Measurements from ENCODE around the gene PCSK6.

Gene PCSK6

DNA sequence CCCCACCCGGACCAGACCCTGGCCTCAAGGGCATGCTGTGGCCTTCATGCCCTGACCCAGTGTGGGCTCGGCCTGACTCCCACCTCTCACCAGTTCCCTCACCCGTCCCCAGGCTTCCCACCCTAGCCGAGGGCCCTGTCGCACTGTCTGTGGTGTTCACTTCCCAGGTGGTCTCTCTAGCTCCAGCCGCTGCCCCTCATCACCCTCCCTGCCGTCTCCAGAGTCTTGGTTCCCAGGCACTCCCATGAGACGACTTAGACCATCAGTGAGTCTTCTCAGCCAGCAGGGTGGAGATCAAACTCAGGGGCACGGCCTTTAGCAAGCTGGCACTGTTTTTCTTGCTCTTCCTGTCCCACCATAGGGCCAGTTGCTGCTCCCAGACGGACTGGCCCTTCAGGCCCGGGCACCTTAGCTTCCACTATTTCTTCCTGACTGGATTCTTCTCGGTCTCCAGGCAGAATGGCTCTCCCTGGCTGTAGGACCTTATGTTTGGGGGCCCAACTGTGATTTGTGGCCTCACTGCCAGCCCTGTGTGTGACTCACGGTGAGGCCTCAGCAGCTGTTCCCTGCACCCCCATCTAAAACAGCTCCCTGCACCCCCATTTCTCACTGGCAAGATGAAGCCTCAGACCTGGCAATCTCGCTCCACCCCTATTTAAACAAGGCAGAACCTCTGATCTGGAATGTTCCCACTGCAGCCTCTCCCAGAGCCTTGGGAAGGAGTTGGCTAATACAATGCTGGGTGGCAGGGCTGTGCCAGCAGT is 9.4 kb upstream of the PCSK6 start:
- no peak for DNase-seq (ENCODE audit: low spot score)

DNA sequence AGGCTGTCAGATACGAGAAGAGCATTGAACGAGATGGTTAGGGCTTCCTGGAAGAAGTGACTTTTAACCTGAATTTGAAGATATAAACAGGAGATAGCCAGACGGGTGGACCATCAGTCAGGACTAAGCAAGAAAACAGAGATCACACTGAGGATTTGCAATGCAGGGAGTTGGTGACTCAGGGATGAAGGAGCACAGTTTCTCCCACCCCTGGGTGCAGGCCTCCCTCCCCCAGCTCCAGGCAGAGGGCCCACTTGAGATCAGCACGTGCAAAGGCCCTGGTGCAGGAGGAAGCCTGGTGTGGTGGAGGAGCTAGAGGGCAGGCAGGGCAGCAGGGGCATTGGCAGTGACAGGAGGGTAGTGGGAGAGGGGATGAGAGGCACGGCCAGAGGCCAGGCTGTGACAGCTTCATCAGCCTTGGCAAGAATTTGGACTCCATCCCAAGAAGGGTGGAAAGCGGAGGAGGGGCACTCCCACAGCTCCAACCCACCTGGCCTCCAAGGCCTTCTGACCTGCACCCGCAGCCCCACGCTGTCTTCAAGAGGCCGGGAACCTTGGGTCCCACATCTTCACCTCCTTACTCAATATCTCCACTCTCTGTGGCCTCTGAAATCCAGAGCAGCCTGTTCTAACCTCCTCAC is 8.7 kb upstream of the PCSK6 start:
- no peak for DNase-seq (ENCODE audit: low spot score)

DNA sequence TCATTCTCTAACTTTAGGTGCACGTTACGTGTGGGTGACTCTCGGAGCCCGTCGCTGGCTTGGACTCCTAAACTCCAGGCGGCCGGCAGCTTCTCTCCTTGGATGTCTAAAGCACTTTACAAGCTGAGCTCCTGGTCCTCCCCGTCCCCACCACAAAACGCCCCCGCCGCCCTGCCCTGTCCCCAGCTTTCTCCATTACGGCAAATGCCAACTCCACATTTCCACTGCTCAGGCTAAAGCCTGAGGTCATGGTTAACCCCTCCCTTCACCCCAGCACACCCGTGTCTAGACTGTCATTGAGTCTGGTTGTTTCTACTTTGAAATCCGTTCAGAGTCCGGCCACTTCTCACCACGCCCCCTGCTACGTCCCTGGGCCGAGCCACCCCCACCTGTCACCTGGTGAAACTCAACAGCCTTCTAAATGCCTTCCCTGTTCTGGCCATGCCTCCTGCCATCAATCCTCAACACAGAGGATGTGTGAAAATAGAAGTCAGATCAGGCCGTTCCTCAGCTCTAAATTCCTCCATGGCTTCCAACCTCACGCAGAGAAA is 8.1 kb upstream of the PCSK6 start:
- DNase-seq (ENCODE audit: low spot score), result no peak

DNA sequence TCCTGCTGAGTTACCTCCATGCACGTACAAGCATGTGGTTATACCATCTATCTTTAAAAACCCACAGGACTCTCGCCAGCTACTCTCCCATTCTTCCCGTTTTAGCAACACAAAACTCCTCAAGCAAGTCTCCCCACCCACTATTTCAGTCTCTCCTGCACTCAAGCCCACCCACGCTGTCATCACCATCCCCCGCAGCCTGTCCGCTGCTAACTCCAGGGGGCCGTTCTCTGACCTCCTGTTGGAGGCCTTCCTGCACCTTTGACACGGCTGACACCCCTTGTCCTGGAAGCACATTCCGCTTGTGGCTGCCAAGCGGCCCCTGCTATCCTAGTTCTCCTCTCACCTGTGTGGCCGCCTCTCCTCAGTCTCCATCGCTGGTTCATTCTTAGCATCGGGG is 7.5 kb upstream of the PCSK6 start:
- DNase-seq (ENCODE audit: low spot score), result no peak

DNA sequence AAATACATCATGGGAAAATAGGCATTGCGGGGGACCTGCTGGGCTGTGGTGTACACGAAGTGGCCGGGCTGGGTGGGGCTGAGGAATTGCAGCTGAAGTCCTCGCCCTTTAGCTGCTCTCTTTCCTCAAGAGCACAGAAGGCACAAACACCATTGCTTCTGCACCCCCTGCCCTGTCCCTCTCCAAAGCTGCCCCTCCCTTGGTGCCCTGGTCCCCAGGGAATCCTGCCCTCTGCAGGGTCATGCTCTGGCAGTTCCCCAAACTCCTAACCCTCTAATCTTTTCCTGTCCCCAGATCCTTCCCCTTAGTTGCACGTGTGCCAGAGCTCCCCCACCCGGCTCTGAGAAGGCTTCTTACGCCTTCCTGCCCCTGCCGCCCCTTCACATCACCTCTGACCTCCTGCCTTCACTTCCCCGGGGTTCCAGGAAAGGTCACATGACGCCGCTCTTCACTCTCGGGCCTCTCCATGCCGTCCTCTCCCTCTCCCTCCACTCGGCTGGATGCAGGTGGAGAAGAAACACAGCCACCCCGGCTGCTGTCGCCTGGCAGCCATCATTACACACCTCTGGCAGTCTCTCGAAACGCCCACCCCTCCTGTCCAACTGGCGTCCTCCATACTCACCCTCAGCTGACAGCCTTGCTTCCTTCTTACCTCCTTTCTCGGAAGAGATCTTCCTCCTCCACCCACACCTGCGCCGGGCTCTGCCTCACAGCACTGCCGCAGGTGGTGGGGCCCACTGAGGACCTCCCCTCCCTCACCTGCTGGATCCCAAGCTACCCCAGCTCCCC is 6.9 kb upstream of the PCSK6 start:
- no peak for DNase-seq (ENCODE audit: low spot score)

DNA sequence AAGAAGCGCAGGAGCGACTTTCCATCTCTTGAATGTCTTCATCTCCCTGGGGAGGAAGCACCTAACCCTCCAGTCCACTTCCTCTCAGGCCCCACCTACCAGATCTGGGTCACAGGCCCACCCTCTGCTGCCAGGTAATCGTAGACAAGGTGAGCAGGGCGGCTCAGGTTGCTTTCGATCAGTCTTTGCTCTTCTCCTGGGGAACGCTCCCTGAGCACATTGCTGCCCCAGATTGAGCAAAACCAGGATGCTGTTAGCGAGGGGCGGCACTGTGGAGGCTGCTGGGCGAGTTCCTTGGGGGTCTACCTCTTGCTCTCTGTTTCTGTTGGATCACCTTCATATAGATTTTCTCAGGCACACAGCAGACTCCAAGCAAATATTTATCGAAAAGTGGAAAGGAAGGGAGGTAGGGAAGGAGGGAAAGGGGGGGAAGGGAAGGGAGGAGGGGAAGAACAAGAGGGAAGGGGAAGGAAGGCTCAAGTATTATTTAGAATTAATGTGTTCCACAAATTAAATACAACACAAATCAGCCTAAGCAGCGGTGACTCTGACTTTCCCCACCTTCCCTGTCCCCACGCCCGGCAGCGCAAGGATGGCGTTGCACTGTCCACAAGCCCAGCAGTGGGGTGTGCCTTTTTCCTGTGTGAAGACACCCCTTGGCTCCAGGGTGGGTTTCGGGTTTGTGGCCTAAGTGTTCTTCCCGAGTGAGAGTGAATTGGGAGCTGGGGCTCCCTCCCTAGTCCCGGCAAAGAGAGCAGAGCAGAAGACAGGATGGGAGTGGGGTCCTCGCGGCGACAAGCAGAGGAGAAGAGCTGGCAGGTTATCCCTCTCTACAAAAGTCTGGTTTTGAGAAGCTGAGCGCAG is 6.1 kb upstream of the PCSK6 start:
- no peak for DNase-seq (ENCODE audit: low spot score)

DNA sequence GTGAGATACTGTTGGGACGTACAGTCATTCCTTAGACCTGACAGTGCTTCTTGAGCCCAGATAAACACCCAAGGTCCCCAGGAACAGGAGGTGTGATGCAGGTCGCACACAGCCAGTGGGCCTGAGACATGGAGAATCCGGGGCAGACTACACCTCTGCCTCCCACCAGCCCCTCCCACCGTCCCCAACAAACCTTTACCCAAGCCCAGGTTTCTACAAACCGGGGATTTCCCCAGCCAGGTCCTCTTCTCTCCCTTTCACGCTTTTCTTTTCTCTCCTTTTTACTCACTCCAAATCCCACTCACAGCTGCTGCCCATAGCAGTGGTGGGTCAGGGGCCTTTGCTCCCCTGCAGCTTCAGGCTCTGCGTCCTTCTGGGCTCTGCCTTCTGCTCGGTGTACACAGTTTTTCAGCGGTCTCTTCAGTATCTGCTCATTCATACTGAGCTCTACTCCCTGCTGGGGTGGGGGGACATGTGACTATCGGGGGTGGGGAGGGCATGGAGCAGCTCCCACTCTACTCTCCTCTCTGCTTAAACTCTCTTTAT is 4.8 kb upstream of the PCSK6 start:
- DNase-seq (ENCODE audit: low spot score), result no peak

DNA sequence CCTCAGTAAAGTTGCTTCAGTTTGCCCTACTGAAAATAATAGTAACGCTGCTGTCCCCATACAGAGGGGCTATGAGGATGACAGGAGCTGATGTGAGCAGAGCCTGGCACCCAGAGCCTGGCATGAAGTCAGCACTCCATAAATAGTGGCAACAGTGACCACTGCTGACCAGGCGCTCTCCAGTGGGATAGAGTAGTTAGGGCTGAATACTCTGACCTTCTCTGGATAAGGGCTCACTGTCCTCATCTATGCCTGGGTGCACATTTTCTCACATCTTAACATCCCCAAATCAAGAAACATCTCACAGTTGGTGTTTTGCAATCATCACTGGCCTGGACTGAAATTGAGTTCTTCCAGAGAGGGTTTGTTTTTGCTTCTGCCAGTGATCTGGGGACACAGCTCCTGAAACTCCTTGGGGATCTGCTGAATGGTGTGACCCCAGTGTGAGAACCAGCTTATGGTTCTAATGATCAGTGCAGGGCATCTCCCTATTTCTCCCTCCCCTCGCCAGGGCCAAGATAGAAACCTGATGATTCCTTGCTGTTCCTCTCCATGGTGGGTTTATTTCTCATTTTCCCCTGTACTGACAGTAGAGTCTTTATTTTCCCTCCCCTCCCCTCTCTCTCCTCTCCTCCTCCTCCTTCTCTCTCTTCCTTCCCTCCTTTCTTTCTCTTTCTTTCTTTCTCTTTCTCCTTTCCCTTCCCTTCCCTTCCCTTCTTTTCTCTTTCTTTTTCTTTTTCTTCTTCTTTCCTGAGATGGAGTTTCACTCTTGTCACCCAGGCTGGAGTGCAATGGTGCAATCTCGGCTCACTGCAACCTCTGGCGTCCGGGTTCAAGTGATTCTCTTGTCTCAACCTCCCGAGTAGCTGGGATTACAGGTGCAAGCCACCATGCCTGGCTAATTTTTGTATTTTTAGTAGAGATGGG is 3.5 kb upstream of the PCSK6 start:
- no peak for DNase-seq (ENCODE audit: low spot score)

DNA sequence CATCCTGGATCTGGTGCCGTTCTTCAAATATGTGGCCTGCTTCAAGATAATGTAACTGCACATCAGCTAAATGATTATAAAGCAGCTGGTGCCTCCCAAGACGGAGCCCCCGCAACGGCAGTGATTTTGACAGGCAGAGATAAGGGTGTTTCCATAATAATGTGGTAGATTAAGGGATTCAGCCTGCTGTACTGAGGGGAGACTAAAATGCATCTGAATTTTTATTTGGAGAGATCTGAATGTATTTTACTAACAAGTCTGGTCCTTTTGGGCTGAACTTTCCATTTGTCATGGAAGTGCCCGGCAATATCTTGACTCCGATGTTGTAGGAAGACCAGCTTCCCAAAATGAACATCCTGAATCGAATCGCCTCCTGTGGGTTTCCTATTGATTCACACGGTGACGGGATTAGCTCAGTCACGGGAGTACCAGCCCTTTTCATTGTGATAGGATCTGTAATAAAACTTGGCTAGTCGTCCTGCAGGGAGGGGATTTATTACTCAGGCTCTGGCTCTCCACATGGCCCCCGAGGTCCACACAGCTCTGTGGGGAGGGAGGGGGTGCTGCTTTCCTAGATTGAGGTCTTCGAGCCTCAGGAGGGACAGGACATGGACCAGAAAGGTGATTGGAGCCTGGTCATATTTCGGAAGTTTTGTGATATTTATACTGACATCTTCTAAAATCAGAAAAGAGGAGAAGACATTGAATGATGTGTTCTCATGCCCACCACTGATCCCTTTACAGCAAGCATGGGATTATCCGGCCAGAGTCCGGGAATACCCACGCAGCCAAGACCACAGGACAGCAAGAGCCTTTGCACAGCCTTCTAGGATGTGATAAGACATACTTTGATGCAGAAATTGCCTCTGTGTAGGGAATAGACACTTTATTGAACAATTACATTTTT is 2.5 kb upstream of the PCSK6 start:
- no peak for DNase-seq (ENCODE audit: low spot score)

DNA sequence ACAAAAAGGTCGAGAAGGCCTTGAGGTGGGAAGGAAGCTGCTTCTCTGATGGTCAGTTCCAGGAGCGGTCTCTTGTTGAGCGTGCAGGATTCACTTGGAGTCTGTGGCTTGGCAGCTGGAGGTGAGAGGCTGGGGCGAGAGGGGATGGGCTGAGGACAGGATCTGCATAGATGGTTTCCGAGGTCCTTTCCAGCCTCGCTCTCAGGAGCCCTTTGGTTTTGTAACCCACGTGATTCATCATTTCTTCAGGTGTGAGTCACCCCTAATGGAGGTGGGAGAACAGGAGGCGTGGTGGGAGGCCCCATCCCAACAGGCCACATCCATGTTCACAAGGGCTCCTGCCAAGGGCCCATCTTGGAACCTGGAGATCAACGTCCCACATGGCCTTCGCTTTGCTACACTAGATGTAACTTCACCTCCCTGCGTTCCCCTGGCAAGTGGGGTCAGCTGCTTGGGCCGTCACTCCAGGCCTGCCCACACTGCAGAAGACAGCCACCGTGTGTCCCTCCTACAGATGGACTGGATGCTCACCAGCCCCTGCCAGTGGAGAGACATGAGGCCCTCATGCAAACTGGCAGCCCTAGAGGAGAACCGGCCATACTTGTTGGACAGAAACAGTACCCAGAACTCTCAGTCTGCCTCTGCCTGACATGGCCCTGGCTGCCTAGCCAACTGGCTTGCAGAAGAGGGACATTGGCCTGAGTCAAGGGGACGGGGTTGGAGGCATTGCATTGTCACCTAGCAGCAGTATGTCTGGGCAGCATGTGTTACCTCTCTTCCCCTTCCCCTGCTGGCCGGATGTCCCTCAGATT is 1.6 kb upstream of the PCSK6 start:
- no peak for DNase-seq (ENCODE audit: low spot score)

DNA sequence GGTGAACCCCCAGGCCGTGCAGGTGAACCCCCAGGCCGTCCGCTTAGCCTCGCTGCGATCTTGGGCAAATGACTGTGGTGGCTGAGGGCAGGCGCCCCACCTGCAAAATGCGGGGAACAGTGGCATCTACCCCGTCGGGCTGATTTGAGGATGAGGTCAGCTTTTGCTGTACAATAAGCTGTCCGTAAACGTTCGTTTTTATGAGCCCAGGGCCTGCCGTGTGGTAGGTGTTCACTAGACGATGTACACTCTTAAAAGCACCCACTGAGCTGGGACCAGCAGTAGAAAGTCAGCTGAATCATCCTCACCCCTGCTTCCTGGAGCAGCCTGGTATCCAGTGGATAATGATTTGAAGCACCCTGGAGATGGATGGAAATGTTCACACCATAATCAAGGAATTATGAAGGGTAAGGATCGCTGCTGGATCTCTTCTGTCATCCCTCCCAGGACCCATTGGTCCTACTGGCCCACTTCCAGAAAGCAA is 943 bp upstream of the PCSK6 start:
- DNase-seq (ENCODE audit: low spot score), result no peak

DNA sequence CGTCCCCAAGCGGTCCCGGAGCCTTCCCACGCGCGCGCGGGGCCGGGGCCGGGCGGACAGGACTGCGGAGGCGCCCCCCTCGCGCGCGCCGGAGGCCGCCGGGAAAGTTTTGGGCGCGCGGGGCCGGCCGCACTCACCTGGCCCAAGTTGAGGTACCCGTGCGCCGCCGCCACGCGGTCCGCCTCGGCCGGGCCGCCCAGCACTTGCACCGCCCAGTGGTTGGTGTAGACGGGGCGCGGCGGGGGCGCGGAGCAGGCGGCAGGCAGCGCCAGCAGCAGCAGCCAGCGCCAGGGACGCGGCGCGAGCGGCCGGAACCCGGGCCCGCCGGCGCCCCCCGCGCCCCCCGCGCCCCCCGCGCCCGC is 289 bp downstream of the PCSK6 start:
- DNase-seq (ENCODE audit: low spot score), result peak; percentile 15

DNA sequence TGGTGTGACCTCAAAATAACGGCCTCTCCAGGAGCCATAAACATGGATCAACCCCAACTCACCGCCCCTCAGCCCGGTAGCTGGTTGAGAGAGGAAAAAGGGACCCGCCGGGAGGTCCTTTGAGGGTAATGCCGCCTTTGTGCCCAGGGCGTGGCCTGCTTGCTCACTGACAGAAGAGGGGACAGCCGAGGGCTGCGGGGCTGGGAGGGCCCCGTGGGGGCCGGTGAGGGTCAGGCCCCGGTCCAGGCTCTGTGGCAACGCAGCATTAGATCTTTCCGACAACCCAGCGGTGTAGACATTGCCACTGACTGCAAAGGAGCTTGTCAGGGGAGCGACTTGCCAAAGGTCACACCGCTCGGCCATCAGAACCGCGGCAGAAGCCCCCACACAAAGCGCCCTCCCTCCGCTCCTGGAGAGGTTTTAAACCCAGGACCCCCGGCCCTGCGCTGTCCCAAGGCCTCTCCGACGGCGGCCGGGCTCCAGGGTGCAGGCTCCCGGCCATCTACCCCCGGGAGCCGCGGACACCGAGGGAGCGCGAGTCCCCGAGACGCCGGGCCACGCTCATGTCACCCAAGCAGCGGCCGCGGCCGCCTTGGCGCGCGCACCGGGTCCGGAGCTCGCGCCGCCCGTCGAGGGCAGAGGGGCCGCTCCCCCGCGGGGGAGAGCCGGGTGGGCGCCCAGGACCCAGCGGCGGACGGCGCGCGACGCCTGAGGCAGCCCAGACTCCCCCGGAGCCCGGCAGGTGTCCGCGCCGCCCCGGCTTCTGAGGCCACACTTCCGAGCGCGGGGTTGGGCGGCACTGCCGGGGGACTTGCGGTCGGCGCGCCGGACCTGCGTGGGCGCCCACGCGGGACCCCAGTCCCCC is 975 bp downstream of the PCSK6 start:
- DNase-seq (ENCODE audit: low spot score), result no peak

DNA sequence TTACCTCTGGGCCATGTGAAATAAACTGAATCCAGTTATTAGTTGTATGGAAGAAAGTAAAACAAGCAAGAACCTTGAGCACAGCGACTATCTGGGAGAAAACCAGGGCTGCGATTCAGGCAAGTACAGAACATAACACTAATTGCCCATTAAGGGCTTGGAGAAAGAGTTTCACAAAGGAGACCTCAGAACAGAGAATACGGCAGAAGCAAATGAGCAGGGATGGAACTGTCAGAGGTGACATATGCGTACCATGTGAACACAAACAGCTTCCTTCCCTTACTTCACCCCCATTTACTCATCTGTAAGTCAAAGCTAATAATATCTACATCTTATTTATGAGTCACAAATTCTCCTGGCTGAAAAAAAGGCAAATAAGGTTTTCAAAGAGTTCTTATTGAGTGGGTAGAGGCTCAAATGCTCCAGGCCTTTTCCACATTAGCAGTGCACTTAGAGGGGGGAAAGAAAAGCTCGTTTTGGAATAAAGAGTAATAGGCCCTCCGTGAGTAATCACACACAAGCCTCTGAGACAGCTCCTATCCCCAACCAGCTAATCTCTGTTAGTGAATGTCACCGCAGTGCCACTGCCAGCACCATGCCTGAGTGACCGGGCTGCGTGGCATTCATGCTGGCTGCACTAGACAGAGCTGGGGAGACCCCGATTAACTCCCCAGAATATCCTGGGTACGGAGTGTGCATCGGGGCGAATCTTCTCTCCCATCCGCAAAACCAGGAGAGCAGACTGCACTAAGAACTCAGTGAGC is 2.6 kb downstream of the PCSK6 start:
- no peak for DNase-seq (ENCODE audit: low spot score)

DNA sequence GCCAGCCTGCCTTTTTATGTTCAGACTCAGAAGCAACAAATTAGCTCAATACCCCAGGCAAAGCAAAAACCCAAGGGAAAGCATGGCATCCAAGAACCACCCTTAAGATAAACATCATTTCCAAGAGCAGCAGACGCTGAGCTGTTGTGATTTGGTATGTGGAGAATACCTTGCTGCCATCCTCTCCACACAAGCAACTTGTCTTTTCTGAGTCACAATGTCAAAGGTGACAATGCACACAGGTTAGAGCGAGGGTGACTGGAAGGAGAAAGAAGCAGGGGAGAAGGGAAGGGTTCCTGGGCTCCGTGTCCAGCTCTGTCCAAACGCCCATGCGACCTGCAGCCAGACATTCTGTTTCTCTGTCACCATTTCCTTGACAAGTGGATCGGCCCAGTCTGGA is 6.0 kb downstream of the PCSK6 start:
- no peak for DNase-seq (ENCODE audit: low spot score)

DNA sequence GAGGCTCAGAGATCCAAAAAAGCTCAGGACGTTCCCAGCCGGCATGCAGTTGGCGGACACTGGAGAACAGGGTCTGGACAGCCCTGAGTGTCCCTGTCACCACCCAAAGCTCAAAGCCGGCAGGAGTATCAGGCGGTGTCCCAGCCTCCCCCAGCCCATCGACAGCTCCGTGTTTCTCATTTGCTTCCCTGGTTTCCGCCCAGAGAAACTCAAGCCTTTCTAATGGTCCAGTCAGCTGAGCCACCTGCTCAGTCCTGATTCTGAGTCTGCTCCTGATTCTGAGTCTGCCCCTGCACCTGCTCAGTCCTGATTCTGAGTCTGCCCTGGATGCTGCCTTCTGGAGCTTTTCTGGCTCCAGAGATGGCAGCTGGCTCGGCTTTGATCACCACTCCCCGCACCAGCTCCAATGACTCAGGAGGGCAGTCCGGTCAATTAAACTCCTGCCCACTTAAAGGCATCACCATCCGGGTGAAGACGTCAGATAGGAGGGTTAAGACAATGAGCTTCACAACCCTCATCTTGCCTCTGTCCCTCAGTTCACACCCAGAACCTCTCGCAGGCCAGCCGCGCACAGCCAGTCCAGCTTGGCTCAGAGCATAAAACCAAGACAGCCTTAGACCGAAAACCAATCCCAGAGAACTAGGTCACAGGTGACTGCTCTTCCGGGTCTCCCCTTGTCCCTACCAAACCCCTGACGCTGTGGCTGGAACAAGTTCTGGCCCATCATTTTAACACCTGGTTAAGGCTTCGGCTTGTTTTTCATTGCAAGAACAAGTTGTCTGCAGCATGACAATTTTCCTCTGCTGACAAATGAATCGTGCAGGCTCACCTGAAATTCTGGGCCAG is 6.8 kb downstream of the PCSK6 start:
- no peak for DNase-seq (ENCODE audit: low spot score)

All from activated CD4-positive, alpha-beta T cell treated with anti-CD3 and anti-CD28 coated beads, Interleukin-2, Interleukin-4, amounts not matched to agents 100 ng/mL and 50 ng/mL, durations not matched to agents 16 hours and 8 hours (primary cell).